WI38 (cell line): Measurements from ENCODE around the gene ENTHD1.
"Not testable (repeated sequence)": the region's sequence is repeated elsewhere in the genome, so short reads cannot be mapped to it uniquely, and the experiment has no call there.

Experiments used
- H3K4me3 ChIP-seq: 2 replicates; pipeline ENCODE4 v1.5.1; 2011; ENCODE audit warnings: low read depth, mild to moderate bottlenecking, control low read depth, low read length
- TF ChIP-seq, protein P1 (sequence below): IDR thresholded peaks from 2 replicates; pipeline ENCODE4 v1.5.1; 2012; ENCODE audit warnings: low read depth, mild to moderate bottlenecking, control low read depth, low read length

The ENTHD1 gene

DNA sequence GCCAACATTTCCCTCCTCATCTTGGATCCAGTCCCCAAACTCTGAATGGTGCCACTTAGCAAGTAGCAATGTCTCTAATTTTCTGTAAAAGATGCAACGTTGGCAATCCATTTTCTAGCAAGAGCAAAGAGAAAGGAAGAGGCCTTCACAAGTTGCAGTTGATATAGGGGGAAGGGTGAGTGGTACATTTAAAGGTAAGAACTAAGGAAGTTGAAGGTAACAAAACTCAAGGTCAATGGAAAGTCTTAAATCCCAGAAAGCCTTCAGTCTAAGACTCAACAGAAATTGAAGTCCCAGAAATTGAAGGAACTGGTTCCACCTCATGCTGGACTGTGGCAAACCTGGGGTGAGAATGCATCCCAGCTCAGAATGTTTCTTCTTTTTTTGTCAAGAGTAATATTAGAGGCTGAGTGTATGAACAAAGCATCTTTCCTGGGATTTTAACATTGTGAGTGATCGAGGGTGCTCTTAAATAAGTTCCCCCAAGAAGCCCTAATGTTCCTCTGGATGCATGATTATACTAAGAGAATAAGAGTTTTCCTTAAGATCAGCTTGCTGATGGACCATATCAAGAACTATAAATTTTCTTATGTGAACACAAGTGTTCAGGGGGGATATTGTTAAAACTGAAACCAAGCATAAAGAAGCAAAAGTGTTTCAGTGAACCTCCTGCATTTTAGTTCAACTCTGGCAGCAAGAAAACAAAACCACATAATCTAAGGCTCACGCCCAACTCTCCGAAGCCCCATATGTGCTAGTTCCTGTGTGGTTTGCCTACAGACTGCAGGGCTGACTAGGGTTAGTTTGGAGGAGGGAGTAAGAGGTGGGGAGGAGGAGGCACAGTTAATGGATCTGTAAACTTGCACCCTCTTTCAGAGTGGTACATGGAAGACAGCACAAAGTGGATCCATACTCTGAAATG, 7.0 kb upstream of the ENTHD1 start, which contains the start of gene GRAP2:
Gene GRAP2, plus strand, starts transcription at position 779 of the 922 bp plus-strand sequence. CDS start 46,023 bp downstream, outside the sequence.
- H3K4me3 ChIP-seq = no peak within 1 kb of the TSS
- TF ChIP-seq, protein P1, sequence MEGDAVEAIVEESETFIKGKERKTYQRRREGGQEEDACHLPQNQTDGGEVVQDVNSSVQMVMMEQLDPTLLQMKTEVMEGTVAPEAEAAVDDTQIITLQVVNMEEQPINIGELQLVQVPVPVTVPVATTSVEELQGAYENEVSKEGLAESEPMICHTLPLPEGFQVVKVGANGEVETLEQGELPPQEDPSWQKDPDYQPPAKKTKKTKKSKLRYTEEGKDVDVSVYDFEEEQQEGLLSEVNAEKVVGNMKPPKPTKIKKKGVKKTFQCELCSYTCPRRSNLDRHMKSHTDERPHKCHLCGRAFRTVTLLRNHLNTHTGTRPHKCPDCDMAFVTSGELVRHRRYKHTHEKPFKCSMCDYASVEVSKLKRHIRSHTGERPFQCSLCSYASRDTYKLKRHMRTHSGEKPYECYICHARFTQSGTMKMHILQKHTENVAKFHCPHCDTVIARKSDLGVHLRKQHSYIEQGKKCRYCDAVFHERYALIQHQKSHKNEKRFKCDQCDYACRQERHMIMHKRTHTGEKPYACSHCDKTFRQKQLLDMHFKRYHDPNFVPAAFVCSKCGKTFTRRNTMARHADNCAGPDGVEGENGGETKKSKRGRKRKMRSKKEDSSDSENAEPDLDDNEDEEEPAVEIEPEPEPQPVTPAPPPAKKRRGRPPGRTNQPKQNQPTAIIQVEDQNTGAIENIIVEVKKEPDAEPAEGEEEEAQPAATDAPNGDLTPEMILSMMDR = no peak

DNA sequence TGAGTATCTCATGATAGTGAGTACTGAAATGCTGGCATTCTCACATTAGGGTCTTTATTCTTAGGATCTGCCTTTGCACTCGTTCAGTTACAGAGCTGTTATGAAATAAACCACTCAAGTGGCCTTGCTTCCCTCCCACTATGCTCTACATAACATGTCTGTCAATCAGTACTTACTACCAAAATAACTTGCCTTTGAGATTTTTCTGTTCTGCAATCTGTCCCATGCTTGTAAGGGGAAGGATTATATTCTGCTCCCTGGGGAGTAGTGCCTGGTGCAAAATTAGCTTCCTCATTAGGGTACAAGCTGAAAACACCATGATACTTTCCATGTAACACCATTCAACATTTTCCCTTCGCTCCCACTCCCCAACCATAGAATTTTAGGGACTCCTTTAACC, 5.4 kb upstream of the ENTHD1 start:
- H3K4me3 ChIP-seq = no peak overlapping the region
- TF ChIP-seq, protein P1 = no peak

DNA sequence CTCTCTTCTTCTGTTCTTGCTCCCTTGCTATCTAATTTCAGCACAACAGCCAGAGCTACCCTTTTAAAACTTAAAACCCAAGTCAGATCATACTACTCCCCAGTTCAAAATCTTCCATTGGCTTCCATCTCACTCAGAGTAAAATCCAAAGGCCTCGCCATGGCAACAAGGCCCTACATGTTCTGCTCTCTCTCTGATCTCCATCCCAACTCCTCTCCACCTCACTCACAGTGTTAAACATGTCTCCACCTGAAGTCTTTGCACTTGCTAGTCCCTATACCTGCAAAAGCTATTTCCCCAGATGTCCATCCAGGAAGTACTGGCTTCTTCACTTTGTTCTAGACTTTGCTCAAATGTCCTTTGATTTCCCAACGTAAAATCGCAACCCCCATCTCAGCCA, 4.3 kb upstream of the ENTHD1 start:
- H3K4me3 ChIP-seq = no peak overlapping the region
- TF ChIP-seq, protein P1 = no peak

DNA sequence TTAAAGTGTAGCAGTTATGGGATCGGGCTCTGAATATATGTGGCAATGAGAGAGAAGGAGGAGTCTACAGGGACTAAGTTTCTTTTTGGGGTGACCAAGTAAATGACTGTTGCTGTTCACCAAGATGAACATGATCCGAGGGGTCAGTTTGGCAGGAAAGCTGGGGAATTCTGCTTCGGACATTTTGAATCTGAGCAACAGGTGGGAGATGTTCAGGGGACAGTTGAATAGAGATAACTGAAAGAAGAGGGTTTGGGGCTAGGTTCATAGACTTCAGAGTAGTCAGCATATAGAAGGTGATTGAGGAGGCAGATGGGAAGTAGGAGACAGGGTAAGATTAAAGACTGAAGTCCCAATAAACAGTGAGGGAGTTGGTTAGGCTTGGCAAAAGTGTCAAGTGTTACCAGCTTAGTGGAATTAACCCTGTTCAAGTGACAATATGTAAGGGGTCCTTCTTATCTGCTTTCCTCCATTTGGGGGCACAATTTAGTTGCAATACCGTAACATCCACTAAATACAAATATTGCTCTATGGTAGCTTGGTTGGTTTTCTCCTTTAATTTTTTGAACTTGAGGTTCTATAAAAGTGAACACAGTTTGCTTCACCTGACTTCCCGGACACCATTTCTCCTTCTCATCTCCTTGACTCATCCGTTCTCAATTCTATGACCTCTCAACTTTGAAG, 2.9 kb upstream of the ENTHD1 start:
- no peak overlapping the region for H3K4me3 ChIP-seq
- TF ChIP-seq, protein P1 = no peak

DNA sequence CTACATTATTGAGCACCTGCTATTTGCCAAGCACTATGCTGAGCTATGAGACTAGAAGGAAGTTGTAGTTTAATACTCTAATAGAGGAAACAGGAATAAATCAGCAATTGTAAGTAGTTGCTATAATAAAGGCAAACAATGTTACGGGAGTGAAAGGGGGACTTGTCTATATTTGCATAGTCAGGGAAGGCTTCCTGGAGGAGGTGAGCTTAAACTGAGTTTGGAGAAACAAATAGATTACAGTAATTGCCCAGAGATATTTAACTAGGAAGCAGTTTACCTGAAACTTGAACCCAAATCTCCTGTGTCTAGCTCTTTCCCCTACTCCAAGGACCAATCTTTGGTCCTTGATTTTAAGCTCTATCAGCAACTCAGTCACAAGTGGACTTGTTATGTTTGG, 2.1 kb upstream of the ENTHD1 start:
- no peak overlapping the region for H3K4me3 ChIP-seq
- TF ChIP-seq, protein P1 = no peak

DNA sequence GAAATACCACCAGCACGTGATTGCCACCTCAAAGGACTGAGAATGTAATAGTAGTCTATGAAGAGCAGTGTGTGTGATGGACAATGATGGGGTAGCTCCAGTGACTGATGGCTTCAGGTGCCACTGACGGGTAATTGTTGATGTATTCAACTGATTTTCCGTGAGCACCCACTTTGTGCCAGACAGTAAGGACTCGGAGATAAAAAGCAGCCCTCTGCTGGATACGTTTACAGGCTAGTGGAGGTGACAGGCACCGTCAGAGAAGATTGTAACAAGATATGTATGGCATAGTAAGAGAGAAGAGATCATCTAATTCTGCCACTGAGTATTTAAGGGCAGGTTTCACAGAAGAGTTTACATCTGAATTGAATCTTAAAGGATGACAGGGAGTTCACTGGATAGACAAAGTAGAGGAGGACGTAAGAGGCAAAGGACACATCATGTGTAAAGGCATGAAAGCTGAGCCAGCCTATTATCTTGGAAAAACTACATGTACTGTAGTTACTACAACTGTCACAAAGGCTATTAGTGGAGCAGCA, 1.1 kb upstream of the ENTHD1 start:
- TF ChIP-seq, protein P1 = no peak
- no peak overlapping the region for H3K4me3 ChIP-seq

DNA sequence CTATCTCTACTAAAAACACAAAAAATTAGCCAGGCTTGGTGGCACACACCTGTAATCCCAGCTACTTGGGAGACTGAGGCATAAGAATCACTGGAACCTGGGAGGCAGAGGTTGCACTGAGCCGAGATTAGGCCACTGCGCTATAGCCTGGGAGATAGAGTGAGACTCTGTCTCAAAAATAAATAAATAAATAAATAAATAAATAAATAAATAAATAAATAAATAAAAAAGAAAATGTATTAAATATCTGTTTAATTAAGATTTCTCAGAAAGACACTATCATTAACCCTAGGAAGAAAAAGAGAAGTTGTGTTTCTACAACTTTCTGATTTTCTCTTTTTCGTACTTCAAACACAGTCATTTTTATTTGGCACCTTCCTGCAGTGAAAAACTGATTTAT, 3.6 kb downstream of the ENTHD1 start:
- H3K4me3 ChIP-seq = not testable (repeated sequence)
